HG03066 (cell line): ENCODE data around the gene CAMP.
"Not testable (repeated sequence)": the region's sequence is repeated elsewhere in the genome, so short reads cannot be mapped to it uniquely, and the experiment has no call there.

ENCODE experiments used
- ATAC-seq: cut with Tn5 transposase; IDR thresholded peaks from one replicate; pipeline ENCODE4 v1.9.1; 2021; ENCODE audit warnings: low read depth; ENCODE audit not compliant: unreplicated experiment

Gene CAMP

DNA sequence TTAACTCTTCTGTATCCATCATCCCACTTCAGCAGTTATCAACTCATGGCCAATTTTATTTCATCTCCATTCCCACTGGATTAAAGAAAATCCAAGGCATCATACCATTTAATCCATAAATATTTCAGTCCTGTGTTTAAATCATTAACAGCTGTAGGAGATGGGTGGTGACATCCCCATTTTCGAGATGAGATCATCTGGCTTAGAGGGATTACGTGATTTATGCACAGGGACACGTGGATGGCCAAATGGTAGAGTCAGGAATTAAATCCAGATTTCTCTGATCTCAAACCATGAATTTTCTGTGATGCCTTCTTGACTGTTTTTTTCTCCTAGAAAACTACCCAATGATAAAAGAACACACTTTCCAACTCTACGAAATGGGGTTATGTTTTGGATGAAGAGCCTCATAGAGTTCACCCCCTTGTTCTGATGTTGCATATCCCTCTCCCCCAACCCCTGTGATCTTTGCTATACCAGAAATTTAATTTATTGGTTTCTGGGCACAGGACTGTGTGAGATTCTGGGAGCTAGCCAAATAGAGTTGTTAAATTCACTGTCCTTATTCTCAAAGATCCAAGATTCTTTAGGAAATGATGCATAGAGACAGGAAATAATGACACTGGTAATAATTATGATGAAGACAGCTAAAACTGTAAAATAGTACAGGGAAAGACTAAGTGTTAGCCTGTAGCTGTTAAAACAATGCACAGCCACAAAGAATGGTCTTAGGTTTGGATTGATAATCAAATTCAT is 25.0 kb downstream of the CAMP start:
- ATAC-seq: no peak

DNA sequence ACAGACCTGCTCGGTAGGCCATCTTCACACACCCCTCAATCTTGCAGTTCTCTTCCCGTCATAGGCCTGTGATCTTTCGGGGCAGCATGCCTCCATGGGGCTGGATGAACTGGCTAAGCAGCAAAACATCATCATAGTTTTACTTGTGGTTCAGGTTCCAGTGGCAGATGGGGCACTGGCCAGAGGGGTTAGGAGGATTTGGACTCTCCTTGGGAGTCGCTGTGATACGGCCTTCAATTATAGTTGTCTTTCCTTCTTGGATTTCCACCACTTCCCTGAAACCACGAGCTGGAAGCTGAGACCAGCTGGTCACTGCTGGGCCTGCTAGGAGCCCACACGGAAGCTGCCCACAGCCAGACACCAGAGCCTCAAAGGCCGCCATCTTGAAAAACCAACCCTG is 33.3 kb downstream of the CAMP start:
- no peak for ATAC-seq

- ATAC-seq: no peak
Measured at GRCh38 chr3:48258530-48258929, 35.2 kb downstream of the CAMP start.

DNA sequence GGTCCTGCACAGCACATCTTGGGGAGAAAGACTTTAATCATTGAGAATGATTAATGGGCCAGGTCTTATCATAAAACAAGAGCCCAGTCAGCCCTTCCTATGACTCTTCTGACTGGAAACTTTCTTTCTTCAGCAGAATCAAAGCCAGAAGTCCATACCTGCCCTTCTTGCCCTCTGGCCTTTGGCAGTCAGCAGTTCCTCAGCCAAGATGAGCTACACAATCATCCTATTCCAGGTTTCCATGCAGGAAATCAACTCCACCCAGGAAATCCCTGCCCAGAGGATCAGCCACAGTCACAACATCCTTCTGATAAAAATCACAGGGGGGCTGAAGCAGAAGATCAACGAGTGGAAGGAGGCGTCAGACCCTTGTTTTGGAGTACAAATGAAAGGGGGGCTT is 44.5 kb downstream of the CAMP start:
- no peak for ATAC-seq

DNA sequence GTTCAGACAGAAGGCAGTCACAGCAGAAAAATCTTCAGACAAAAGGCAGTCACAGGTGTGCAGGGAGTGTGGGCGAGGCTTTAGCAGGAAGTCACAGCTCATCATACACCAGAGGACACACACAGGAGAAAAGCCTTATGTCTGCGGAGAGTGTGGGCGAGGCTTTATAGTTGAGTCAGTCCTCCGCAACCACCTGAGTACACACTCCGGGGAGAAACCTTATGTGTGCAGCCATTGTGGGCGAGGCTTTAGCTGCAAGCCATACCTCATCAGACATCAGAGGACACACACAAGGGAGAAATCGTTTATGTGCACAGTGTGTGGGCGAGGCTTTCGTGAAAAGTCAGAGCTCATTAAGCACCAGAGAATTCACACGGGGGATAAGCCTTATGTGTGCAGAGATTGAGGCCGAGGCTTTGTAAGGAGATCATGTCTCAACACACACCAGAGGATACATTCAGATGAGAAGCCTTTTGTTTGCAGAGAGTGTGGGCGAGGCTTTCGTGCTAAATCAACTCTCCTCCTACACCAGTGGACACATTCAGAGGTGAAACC is 45.2 kb downstream of the CAMP start:
- no peak for ATAC-seq

DNA sequence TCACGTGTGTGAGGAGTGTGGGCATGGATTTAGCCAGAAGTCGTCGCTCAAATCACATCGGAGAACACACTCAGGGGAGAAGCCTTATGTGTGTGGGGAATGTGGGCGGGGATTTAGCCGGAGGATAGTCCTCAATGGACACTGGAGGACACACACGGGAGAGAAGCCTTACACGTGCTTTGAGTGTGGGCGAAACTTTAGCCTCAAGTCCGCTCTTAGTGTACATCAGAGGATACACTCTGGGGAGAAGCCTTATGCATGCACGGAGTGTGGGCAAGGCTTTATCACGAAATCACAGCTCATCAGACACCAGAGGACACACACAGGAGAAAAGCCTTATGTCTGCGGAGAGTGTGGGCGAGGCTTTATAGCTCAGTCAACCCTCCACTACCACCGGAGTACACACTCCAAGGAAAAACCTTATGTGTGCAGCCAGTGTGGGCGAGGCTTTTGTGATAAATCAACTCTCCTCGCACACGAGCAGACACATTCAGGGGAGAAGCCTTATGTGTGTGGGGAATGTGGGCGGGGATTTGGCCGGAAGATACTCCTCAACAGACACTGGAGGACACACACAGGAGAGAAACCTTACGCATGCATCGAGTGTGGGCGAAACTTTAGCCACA is 45.8 kb downstream of the CAMP start:
- no peak for ATAC-seq

GRCh38 chr3:48269592-48269991 is 46.3 kb downstream of the CAMP start:
- ATAC-seq: no peak

DNA sequence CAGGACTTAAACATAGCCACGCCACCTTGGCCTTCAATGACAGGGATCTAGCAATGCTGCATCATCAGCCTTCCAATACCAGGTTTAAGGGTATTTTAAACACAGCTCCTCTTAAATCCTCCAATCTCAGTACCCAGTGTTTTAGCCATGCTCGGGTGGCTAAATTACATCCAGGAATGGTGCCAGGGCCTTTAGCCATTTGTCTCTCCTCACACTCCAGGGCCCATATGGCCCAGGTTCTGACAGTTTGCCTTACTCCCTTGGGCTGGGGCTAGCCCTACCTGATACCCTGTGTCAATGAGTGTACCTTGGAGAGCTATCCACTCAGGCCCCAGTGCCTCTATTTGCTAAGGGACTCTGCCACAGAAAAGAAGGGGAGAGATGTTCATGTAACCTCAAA is 47.0 kb downstream of the CAMP start:
- no peak for ATAC-seq

DNA sequence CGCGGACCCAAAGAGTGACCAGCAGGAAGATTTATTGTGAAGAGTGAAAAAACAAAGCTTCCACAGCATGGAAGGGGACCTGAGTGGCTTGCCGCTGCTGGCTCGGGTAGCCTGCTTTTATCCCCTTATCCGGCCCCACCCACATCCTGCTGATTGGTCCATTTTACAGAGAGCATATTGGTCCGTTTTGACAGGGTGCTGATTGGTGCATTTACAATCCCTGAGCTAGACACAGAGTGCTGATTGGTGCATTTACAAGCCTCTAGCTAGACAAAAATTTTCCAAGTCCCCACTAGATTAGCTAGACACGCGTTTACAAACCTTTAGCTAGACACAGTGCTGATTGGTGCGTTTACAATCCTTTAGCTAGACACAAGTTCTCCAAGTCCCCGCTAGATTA is 47.9 kb downstream of the CAMP start:
- not testable (repeated sequence) for ATAC-seq

DNA sequence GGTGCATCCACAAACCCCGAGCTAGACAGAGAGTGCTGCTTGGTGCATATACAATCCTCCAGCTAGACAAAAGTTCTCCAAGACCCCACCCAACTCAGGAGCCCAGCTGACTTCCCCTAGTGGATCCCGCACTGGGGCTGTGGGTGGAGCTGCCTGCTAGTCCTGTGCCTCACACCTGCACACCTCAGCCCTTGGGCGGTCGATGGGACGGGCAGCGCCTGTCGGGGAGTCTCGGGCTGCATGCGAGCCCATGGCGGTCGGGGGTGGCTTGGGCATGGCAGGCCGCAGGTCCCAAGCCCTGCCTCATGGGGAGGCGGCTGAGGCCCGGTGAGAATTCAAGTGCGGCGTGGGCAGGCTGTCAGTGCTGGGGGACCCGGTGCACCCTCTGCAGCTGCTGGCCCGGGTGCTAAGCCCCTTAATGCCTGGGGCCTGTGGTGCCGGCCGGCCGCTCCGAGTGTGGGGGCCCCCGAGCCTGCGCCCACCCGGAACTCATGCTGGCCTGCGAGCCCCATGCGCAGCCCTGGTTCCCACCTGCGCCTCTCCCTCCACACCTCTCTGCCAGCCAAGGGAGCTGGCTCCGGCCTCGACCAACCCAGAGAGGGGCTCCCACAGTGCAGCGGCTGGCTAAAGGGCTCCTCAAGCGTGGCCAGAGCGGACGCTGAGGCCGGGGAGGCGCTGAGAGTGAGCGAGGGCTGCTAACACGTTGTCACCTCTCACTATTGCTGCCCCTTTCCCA is 48.6 kb downstream of the CAMP start:
- no peak for ATAC-seq

- no peak for ATAC-seq
Measured at GRCh38 chr3:48273594-48274211, 50.4 kb downstream of the CAMP start.

- no peak for ATAC-seq
Measured at GRCh38 chr3:48274452-48274851, 51.2 kb downstream of the CAMP start.
